ENCODE data around the gene CLTB.

DNA sequence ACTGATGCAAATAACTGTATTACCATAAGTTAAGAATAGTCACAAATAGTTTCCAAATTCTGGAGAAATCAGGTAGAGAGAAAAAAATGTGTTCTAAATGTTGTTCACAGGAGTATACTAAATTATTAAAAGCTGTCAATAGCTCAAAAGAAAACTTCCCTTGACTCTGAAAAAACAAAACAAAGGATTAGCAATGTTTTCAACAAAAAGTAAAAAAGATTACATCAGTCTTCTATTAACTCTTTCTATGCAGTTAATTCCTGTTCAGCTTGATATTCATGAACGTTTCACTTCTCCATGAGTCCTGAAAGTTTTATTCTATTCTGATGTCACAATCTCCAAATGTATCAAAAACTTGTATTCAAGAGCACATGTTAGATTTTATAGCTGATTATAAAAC is 9.5 kb upstream of the CLTB start:
- TF ChIP-seq, protein P1, sequence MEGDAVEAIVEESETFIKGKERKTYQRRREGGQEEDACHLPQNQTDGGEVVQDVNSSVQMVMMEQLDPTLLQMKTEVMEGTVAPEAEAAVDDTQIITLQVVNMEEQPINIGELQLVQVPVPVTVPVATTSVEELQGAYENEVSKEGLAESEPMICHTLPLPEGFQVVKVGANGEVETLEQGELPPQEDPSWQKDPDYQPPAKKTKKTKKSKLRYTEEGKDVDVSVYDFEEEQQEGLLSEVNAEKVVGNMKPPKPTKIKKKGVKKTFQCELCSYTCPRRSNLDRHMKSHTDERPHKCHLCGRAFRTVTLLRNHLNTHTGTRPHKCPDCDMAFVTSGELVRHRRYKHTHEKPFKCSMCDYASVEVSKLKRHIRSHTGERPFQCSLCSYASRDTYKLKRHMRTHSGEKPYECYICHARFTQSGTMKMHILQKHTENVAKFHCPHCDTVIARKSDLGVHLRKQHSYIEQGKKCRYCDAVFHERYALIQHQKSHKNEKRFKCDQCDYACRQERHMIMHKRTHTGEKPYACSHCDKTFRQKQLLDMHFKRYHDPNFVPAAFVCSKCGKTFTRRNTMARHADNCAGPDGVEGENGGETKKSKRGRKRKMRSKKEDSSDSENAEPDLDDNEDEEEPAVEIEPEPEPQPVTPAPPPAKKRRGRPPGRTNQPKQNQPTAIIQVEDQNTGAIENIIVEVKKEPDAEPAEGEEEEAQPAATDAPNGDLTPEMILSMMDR (IDR thresholded peaks at IDR 0.05; ENCODE audit: low read depth, low read length, missing input control): no peak
- TF ChIP-seq RXRA (IDR thresholded peaks at IDR 0.05): no peak
- TF ChIP-seq, protein P2, sequence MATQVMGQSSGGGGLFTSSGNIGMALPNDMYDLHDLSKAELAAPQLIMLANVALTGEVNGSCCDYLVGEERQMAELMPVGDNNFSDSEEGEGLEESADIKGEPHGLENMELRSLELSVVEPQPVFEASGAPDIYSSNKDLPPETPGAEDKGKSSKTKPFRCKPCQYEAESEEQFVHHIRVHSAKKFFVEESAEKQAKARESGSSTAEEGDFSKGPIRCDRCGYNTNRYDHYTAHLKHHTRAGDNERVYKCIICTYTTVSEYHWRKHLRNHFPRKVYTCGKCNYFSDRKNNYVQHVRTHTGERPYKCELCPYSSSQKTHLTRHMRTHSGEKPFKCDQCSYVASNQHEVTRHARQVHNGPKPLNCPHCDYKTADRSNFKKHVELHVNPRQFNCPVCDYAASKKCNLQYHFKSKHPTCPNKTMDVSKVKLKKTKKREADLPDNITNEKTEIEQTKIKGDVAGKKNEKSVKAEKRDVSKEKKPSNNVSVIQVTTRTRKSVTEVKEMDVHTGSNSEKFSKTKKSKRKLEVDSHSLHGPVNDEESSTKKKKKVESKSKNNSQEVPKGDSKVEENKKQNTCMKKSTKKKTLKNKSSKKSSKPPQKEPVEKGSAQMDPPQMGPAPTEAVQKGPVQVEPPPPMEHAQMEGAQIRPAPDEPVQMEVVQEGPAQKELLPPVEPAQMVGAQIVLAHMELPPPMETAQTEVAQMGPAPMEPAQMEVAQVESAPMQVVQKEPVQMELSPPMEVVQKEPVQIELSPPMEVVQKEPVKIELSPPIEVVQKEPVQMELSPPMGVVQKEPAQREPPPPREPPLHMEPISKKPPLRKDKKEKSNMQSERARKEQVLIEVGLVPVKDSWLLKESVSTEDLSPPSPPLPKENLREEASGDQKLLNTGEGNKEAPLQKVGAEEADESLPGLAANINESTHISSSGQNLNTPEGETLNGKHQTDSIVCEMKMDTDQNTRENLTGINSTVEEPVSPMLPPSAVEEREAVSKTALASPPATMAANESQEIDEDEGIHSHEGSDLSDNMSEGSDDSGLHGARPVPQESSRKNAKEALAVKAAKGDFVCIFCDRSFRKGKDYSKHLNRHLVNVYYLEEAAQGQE (IDR thresholded peaks at IDR 0.05): no peak
- TF ChIP-seq, protein P3, sequence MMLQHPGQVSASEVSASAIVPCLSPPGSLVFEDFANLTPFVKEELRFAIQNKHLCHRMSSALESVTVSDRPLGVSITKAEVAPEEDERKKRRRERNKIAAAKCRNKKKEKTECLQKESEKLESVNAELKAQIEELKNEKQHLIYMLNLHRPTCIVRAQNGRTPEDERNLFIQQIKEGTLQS (IDR thresholded peaks at IDR 0.05): no peak
- TF ChIP-seq TAF1 (conservative IDR thresholded peaks at IDR 0.05): no peak
- TF ChIP-seq RAD21 (IDR thresholded peaks at IDR 0.05): no peak
- TF ChIP-seq GABPA (IDR thresholded peaks at IDR 0.05 in 1 of 2, conservative IDR thresholded peaks at IDR 0.05 in 1 of 2): no peak

Data from liver (tissue), 3 donors.